Common myeloid progenitor, CD34-positive (primary cell): Measurements from ENCODE around the gene EEPD1.
"Not testable (repeated sequence)": the region's sequence is repeated elsewhere in the genome, so short reads cannot be mapped to it uniquely, and the experiment has no call there.

Source experiments
- CTCF ChIA-PET: fragments of 350-600 bp; sonication (Branson Sonifier 250); formaldehyde crosslinking; loops from one replicate; lab custom pipeline; 2021; ENCODE audit warnings: antibody characterized with exemption; lab: Charles Lee
- POLR2A ChIA-PET: fragments of 350-600 bp; sonication (Branson Sonifier 250); formaldehyde crosslinking; loops from one replicate; lab custom pipeline; 2021; ENCODE audit warnings: antibody characterized with exemption; lab: Charles Lee
- DNase-seq, 3 donors: peaks; one replicate each; pipeline versions ENCODE4 v3.0.0 to v3.0.0-alpha.2; 2013
- H3K27ac ChIP-seq, 2 experiments: 1 replicate in 1 of 2; 2 replicates in 1 of 2; pipeline ENCODE4 v1.7.0; 2013; ENCODE audit warnings: inconsistent platforms in 2 of 2, low read length in 2 of 2, mild to moderate bottlenecking in 2 of 2, low read depth in 1 of 2, moderate library complexity in 1 of 2; ENCODE audit not compliant: severe bottlenecking in 2 of 2, insufficient read depth in 1 of 2, poor library complexity in 1 of 2
- H3K27me3 ChIP-seq, 5 experiments: replicated peaks in 2 of 5; 1 replicate in 3 of 5; 2 replicates in 2 of 5; pipeline versions ENCODE4 v1.6.1 to v1.7.0; 2013; ENCODE audit warnings: low read length in 4 of 5, mild to moderate bottlenecking in 2 of 5, moderate library complexity in 2 of 5, inconsistent platforms in 1 of 5; ENCODE audit not compliant: insufficient read depth in 5 of 5, control insufficient read depth in 4 of 5
- H3K36me3 ChIP-seq, 4 experiments: 1 replicate in 2 of 4; 2 replicates in 2 of 4; pipeline versions ENCODE4 v1.6.1 to v1.7.0; 2013; ENCODE audit warnings: low read length in 3 of 4, control low read depth in 1 of 4, mild to moderate bottlenecking in 1 of 4; ENCODE audit not compliant: control insufficient read depth in 4 of 4, insufficient read depth in 4 of 4
- H3K4me1 ChIP-seq, 4 experiments: 1 replicate in 3 of 4; 2 replicates in 1 of 4; pipeline versions ENCODE4 v1.6.1 to v1.7.1; 2013; ENCODE audit warnings: low read length in 3 of 4, mild to moderate bottlenecking in 3 of 4, control low read depth in 1 of 4, inconsistent platforms in 1 of 4, moderate library complexity in 1 of 4; ENCODE audit not compliant: control insufficient read depth in 4 of 4, insufficient read depth in 4 of 4; ENCODE audit errors: control extremely low read depth in 1 of 4
- H3K4me3 ChIP-seq, 7 experiments: 1 replicate in 4 of 7; 2 replicates in 3 of 7; pipeline versions ENCODE4 v1.5.1 to v1.7.0; 2013; ENCODE audit warnings: mild to moderate bottlenecking in 7 of 7, low read length in 6 of 7, moderate library complexity in 6 of 7, inconsistent platforms in 2 of 7, low read depth in 2 of 7, control low read depth in 1 of 7; ENCODE audit not compliant: insufficient read depth in 4 of 7, control insufficient read depth in 1 of 7; ENCODE audit errors: extremely low read depth in 1 of 7
- H3K9me3 ChIP-seq, 5 experiments: 1 replicate in 4 of 5; 2 replicates in 1 of 5; pipeline versions ENCODE4 v1.6.1 to v1.7.1; 2013; ENCODE audit warnings: low read length in 4 of 5, mild to moderate bottlenecking in 2 of 5, inconsistent platforms in 1 of 5, low read depth in 1 of 5, moderate library complexity in 1 of 5; ENCODE audit not compliant: control insufficient read depth in 4 of 5, insufficient read depth in 2 of 5; ENCODE audit errors: control extremely low read depth in 1 of 5
- WGBS: methylation state at CpG from one replicate; pipeline ENCODE4 v1.1.5; 2013; ENCODE audit not compliant: insufficient coverage; 5-methylcytosine and 5-hydroxymethylcytosine counted together

The EEPD1 gene

GRCh38 chr7:36232971-36233550 lies 80.0 kb downstream of the EEPD1 start:
- Histone ChIP-seq H3K4me1 (no peaks in the 10 kb centered on the region), H3K9me3 (no peaks in the 10 kb centered on the region), H3K27me3 (no peaks in the 10 kb centered on the region), H3K27ac (no peak overlapping the region), H3K4me3 (no peak overlapping the region), H3K36me3 (peaks cover 0 to 7% (median 0%) of the 10 kb centered on the region in 4 experiments)
- WGBS, result 100% methylated on average over 3 of the region's 3 CpGs
- ChIA-PET CTCF (interaction anchor here (0.6 to 1.3 kb wide), 3 partner anchors 9 to 202 kb away, joined by 4 to 5 read pairs (median 5); no protein-coding TSS in a partner anchor), POLR2A (no interaction called here)
- DNase-seq, result no peak

- Histone ChIP-seq H3K4me3 (no peak overlapping the region), H3K36me3 (peaks cover 0 to 14% (median 2%) of the 10 kb centered on the region in 4 experiments), H3K27me3 (no peaks in the 10 kb centered on the region), H3K9me3 (no peaks in the 10 kb centered on the region), H3K4me1 (no peaks in the 10 kb centered on the region), H3K27ac (no peak overlapping the region)
- ChIA-PET POLR2A (no interaction called here), CTCF (interaction anchor here (1.3 kb wide), 1 partner anchor 29 kb away, joined by 6 read pairs; no protein-coding TSS in a partner anchor)
- DNase-seq, result peak in 1 of 3 donors; percentile 18
- WGBS, result 61% methylated on average over 27 of the region's 39 CpGs
These were observed 83.0 kb downstream of the EEPD1 start for GRCh38 chr7:36236073-36236472.

- Histone ChIP-seq H3K4me3 (no peak overlapping the region), H3K36me3 (peaks cover 0 to 14% (median 2%) of the 10 kb centered on the region in 4 experiments), H3K4me1 (no peaks in the 10 kb centered on the region), H3K27ac (no peak overlapping the region), H3K9me3 (no peaks in the 10 kb centered on the region), H3K27me3 (no peaks in the 10 kb centered on the region)
- ChIA-PET POLR2A (no interaction called here), CTCF (no interaction called here)
- WGBS, result 100% methylated on average over 1 of the region's 2 CpGs
- DNase-seq, result no peak
These were observed 85.1 kb downstream of the EEPD1 start for GRCh38 chr7:36238138-36238537.

- H3K9me3 ChIP-seq, H3K4me1 ChIP-seq, DNase-seq, H3K27me3 ChIP-seq, CTCF ChIA-PET, H3K4me3 ChIP-seq, POLR2A ChIA-PET, H3K27ac ChIP-seq: not testable (repeated sequence)
- no CpG with 5 or more reads among the region's 3 CpGs for WGBS
- peaks cover 0 to 12% (median 2%) of the 10 kb centered on the region in 4 experiments for H3K36me3 ChIP-seq
These were observed 90.3 kb downstream of the EEPD1 start for GRCh38 chr7:36243356-36243755.

GRCh38 chr7:36244001-36244400 lies 90.9 kb downstream of the EEPD1 start:
- H3K4me1 ChIP-seq, H3K27ac ChIP-seq, H3K9me3 ChIP-seq, DNase-seq, POLR2A ChIA-PET, H3K27me3 ChIP-seq, H3K4me3 ChIP-seq: not testable (repeated sequence)
- CTCF ChIA-PET, result interaction anchor here (1.0 kb wide), 1 partner anchor 34 kb away, joined by 3 read pairs; no protein-coding TSS in a partner anchor
- WGBS, result no CpG with 5 or more reads among the region's 1 CpG
- peaks cover 0 to 12% (median 2%) of the 10 kb centered on the region in 4 experiments for H3K36me3 ChIP-seq

- Histone ChIP-seq H3K27me3 (no peaks in the 10 kb centered on the region), H3K36me3 (peaks cover 0 to 11% (median 2%) of the 10 kb centered on the region in 4 experiments), H3K9me3 (no peaks in the 10 kb centered on the region), H3K4me1 (no peaks in the 10 kb centered on the region), H3K4me3 (no peak overlapping the region), H3K27ac (no peak overlapping the region)
- DNase-seq, result no peak
- POLR2A ChIA-PET, result no interaction called here
- WGBS, result 83% methylated on average over 3 of the region's 5 CpGs
- CTCF ChIA-PET, result interaction anchor here (1.0 kb wide), 1 partner anchor 33 kb away, joined by 3 read pairs; no protein-coding TSS in a partner anchor
These were observed 91.4 kb downstream of the EEPD1 start for GRCh38 chr7:36244429-36244828.

GRCh38 chr7:36245684-36246299 lies 92.7 kb downstream of the EEPD1 start:
- Histone ChIP-seq H3K4me1 (no peaks in the 10 kb centered on the region), H3K9me3 (no peaks in the 10 kb centered on the region), H3K4me3 (no peak overlapping the region), H3K27me3 (no peaks in the 10 kb centered on the region), H3K27ac (no peak overlapping the region), H3K36me3 (peaks cover 0 to 5% (median 0%) of the 10 kb centered on the region in 4 experiments)
- WGBS, result 100% methylated on average over 4 of the region's 4 CpGs
- CTCF ChIA-PET, result interaction anchor here (1.0 to 1.1 kb wide), 2 partner anchors 11 to 46 kb away, joined by 4 read pairs; no protein-coding TSS in a partner anchor
- POLR2A ChIA-PET, result no interaction called here
- no peak for DNase-seq
